HG02588 (cell line): ENCODE data around the gene AHRR.
"Not testable (repeated sequence)": the region's sequence is repeated elsewhere in the genome, so short reads cannot be mapped to it uniquely, and the experiment has no call there.

Experiments used
- ATAC-seq: cut with Tn5 transposase; IDR thresholded peaks from one replicate; pipeline ENCODE4 v1.9.1; 2021; ENCODE audit warnings: mild to moderate bottlenecking, moderate library complexity; ENCODE audit not compliant: unreplicated experiment

AHRR gene

DNA sequence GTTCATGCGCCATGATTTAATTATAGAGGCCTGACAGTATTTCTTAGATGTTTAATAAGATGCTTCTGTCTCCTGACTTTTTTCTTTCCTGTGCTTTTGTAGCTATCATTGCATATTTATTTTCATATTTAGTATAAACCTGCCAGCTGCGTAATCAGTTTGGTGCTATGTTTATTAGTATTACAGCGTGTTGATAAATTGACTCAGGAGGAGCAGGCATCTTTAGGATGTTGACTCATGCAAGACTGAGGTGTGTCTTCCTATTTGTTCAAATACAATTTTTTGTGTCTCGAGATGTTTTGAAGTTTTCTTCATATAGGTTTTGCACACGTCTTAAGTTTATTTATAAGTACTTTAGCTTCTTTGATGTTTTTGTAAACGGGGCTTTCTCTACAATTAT is 85.5 kb downstream of the AHRR start:
- ATAC-seq = no peak

DNA sequence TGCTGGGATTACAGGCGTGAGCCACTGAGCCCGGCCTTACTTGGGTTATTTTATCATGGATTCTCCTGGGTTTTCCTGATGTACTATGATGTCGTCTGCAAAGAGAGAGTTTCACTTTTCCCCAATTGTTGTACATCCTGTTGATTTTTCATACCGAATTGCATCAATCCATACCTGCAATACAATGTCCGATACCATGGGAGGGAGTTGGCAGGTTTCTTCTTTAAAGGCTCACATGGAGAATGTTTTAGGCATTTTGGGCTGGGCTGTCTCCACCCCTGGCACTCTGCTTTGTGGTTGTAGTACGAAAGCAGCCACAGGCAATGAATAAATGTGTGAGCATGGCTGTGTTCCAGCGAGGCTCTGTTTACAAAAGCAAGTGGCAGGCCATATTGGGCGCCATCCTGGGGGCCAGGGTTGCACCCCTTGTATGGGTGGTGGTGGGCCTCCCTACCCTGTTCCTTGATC is 86.3 kb downstream of the AHRR start:
- no peak for ATAC-seq

DNA sequence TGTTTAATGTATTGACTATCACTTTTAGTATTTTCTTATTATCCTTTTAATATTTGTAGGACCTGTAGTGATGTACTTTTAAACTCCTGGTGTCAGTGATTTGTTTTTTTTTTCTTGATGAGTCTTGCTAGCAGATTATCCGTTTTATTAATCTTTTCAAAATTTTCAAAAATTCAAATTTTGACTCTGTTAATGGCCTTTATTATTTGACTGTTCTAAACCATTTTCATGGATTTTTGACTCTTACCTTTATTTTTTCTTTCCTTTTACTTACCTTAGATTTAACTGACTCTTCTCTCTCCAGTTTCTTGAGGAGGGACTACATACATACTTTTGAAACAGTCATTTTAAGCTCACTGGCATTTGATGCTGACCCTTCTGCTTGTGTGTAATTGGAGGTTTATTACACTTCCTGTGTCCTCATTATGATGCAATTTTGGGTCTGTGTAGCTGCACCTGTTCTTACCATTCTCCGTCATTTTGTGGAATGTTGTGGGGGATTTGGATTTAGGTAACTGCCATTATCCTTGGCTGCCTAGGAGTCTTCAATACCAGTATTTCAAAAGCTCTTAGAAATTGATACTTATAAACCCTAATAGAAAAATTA is 89.5 kb downstream of the AHRR start:
- ATAC-seq = no peak

DNA sequence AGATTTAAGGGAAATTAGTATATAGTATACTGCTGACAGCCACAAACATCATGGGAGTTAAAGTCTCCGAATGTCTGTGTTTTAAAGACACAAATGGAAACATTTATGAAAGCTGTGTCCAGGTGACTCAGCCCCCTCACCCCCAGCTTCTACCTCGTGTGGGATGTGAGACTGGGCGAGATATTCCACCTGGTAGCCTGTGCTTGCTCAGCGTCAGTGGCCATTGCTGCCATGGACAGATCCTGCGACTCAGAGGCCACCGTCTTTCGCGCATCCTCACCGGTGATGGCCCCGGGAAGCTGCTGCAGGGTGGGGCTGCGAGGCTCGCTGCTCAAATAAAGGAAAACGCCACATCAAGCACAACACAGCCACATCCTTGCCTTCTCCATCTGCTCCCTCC is 90.2 kb downstream of the AHRR start:
- no peak for ATAC-seq

DNA sequence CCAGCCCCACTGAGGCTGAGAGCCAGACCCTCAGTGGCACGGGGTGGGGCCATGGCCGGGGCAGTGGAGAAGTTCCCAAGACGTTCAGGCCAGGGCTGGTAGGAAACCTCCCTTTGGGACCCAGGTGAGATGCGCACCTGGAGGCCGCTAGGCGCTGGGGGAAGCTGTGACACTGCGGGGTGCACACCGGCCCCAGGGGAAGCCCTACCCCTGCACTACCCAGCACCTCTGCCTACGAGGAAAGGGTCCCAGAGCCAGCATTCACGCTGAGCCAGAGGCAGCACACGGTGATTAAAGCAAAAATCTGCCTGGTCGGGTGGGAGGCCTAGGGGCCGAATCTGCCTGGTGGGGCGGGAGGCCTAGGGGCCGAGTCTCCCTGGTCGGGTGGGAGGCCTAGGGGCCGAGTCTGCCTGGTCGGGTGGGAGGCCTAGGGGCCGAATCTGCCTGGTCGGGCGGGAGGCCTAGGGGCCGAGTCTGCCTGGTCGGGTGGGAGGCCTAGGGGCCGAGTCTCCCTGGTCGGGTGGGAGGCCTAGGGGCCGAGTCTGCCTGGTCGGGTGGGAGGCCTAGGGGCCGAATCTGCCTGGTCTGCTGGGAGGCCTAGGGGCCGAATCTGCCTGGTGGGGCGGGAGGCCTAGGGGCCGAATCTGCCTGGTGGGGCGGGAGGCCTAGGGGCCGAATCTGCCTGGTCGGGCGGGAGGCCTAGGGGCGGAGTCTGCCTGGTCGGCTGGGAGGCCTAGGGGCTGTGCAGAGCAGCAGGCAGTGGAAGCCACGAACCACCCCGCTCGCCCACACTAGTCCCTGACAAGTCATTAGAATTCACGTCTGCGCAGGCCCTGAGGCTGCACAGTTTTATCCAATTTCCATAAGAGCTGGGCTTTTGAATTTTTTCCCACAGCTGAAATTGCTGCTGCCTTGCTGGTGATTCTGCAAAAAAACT is 93.7 kb downstream of the AHRR start:
- not testable (repeated sequence) for ATAC-seq

DNA sequence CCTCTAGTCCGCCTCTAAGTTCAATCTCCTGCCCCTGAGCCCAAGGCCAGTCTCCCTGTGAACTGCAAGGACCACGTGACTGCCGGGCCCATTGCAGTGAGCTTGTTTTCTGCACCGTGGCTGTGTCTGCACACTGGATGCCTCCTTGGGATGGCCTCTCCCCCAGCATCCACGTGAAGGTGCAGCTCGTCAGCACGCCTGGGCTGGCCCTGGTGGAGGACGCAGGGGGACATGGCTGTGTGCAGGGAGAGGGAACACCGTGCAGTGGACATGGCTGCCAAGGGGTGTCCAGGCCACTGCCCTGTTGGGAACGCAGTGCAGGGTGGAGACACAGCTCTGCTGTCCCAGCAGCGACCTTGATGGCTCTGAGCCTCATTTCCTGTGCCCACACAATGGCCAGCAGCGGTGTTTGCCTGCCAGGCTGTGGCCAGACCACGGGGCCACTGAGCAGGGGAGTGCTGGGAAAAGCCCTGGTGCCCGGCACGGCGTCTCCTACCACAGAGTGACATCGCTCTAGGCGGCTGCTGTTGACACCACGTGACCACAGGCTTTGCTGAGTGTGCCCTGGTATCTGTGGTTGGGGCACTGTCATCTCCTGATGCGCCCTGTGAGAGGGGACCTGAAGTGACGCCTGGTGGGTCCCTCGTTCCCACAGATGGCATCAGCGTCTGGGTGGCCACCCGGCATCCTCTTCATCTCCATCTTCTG is 94.6 kb downstream of the AHRR start:
- no peak for ATAC-seq

DNA sequence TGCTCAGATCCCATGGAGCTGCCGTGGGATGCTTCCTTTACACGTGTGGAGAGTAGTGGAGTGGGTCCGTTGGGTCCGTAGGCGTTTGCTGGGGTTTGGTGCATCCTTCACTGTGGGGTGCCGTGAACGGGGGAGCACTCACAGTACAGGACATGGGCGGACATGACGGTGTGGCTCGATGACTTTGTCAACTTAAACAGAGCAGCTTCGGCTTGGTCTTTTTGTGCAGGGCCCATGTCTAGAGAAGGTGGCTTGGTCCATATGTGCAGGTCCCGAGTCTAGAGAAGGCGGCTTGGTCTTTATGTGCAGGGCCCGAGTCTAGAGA is 95.1 kb downstream of the AHRR start:
- no peak for ATAC-seq

DNA sequence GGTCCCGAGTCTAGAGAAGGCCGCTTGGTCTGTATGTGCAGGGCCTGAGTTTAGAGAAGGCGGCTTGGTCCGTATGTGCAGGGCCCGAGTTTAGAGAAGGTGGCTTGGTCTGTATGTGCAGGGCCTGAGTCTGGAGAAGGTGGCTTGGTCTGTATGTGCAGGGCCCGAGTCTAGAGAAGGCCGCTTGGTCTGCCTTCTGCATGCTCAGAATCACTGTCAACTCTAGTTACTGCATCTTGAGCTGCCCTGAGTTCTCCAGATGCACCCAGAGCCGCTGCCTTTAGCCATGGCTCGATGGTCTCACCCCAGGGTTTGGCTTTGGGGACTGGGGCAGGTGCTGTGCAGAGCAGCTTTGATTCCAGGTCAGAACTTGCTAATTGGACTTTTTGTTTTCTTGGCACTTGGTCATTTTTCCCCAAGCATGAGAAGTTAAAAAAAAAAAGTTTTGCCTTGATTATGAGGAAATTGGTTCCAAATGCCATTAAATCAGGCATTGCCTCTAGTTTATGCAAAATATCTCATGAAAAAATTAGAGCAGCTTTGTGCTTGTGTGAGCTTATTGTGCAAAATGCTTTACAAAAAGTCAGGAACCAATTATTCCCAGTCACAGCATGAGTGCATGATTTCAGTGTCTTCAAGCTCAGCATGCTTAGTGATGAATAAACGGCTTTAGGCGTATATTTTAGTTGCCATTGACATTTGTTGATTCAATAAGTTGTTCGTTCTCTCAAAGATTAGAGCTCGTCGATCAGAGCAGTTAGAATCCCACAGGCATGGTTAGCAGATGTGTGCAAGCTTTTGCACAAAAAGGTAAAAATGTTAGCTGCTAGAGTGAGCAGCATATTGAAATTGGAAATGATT is 96.0 kb downstream of the AHRR start:
- no peak for ATAC-seq

DNA sequence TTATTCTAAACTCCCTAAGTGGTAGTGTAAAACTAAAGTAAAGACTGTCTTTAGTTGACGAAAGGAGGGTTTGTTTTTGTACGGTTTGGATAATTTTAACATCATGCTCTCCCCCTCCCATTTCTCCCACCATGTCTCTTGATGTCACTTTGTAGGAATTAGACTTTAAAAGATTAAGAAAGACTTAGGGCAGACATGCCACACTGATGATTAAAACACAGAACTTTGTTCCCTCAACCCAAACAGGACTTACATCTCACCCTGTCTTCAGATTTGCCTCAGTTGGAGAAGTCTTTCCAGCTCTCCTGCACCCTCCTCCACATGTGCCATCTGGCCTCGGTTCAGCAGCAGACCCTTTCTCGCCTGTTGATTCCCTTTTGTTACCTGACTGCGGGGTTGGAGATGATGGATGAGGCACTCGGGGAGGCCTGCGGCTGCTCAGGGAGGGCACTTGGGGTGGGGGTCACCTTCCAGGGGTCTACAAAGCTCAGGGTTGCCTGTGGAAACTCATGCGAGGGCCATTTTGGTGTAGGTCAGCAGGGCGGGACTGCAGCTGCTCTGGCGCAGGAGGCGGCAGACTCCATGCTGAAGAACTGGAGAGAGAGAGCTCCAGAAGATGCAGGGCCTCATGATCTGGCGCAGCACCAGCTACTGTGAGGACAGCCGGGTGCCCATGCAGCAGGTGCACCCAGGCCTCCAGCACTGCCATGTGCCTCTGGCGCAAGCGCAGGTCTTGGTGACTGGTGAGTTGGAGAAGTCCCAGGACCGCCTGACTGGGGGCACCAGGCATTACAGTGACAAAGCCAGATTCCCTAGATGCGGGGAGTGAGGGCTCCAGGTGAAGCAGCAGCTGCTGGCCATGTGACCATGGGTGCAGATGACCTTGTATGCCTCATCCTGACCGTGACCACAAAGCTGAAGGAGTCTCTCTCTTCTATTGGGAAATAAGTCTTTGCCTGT is 96.9 kb downstream of the AHRR start:
- no peak for ATAC-seq

DNA sequence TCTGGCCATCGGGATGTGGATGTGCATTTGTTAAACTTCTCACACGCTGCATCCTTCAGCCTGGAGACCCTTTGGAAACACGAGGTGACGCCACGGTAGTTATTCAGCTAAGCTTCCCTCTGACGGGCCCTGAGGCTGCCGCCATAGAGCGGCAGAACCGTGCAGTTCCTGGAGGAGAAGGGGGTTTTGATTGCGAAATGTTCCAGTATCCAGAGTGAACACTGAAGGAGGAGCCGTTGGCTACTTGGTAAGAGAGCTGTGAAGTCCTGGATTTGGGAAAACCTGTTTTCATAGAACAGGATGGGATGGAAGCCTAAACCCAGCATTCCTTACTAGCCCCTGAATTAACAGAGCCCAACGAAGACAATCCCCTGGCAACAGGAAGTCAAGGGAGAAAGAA is 98.5 kb downstream of the AHRR start:
- no peak for ATAC-seq

DNA sequence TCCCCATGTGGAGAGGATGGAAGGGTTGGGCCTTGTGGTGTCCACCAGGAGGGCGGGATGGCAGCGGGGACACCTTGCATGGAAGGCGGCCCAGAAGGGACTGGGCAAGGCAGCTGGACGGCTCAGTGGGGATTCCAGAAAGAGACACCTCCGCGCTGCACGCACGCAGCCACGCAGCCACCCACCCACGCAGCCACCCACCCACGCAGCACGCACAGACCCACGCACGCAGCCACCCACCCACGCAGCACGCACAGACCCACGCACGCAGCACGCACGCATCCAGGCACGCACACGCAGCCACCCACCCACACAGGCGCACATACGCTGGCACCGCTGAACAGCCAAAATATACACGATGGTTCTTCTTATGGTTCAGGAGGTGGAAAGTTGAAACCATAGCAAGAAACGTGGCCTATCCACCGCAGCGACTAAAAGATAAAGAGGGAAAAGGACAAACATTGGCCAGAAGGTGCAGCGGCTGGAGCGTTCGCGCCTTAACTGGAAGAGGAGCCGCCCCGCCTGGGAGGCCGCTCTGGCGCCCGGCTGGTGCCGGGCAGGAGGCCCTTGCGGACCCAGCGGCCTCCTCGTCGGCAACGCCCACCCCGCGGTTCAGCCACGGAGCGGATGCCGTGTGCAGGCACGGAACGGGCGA is 99.2 kb downstream of the AHRR start:
- no peak for ATAC-seq

DNA sequence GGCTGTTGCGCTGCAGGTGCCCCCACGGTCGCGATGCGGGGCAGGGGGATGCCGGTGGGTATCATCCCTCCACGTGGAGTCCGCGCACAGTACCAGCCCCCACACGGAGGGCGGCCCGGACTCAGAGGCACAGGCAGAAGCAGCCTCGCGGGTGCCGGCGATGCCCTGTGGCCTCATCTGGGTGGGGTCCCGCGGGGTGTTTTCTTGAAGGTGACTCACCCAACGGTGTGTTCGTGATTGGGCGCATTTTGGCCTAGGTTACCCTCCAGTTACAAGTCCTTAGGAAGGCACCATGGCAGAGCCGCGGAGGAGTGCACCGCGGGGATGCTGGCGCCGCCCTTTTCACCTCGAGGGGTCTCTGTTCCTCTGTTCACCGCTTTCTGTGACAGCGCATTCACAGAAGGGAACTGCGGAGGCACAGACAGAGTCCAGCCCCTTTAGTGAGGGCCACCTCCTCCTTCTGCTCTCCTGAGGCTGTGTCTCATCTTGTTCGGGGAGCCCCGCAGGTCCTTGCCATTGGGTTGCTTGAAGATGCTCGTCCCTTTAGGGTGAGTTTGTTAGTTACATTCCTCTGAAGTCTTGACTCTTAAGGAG is 99.9 kb downstream of the AHRR start:
- ATAC-seq = no peak

DNA sequence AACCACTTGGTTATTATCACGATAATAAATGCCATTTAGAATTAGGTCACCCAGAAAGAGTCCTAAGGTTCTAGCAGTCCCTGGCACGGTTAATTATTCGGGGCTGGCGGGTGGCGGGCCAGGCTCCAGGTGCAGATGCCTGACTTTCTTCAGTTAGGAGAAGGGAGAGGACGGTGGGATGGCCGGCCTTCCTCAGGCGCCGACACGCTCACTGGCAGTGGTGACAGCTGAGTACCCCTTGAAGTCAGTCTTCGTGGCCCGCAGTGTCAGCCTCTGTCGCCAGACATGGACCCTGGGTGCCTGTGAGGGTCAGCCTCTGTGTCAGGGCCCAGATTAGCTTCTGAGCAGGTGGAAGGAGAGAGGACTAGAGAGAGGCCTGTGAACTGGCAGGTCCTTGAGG is 100.4 kb downstream of the AHRR start:
- no peak for ATAC-seq

DNA sequence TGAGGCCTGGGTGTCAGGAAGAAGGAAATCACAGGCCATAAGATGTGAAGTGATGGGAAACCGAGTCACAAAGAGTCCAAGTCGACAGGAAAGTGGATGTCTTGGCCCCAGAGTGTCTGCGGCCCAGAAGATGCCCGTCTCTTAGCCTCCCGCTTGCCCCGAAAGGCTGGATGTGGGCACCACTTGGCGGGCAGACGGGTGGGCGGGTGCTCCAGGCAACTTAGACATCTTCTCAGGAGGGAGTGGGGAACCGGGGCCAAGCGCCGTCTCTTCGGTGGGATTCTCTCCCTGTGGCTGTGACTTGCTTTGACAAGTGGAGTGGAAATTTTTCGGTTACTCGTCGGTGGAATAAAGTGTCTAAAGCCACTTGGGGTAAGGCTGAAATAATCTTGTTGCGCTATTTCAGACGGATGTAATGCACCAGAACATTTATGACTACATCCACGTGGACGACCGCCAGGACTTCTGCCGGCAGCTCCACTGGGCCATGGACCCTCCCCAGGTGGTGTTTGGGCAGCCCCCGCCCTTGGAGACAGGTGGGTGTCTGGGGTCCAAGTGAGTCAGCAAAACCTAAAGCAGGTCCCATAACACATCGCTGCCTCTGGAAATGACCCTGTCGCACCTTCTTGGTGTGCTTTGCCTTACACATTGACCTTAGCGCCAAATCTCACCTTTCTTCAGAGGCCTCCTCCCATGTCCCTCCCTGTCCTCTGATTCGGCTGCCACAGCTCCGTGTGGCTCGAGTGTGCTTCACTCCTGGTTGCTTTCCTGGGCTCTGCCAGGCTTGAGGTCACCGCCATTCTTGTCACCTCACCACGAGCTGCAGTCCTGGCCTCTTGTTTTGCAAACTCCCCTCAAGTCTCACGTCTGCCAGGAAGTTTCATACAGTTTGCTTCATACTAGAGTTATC is 101.1 kb downstream of the AHRR start:
- no peak for ATAC-seq

DNA sequence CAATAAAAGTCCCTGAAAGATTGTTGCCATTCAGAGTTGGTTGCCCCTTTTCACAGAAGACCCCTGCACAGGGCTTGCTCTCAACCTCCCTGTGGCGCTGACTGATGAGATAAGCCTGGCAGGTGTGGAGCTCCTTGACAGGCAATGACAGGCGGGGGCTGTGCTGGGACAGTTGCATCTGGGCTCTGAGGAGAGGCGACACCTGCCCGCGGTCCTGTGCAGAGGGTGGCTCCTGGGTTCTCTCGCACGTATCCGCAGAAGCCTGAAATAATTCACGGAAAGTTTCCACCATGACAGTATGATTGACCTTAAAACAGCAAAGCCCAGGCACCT is 101.7 kb downstream of the AHRR start:
- ATAC-seq = no peak

DNA sequence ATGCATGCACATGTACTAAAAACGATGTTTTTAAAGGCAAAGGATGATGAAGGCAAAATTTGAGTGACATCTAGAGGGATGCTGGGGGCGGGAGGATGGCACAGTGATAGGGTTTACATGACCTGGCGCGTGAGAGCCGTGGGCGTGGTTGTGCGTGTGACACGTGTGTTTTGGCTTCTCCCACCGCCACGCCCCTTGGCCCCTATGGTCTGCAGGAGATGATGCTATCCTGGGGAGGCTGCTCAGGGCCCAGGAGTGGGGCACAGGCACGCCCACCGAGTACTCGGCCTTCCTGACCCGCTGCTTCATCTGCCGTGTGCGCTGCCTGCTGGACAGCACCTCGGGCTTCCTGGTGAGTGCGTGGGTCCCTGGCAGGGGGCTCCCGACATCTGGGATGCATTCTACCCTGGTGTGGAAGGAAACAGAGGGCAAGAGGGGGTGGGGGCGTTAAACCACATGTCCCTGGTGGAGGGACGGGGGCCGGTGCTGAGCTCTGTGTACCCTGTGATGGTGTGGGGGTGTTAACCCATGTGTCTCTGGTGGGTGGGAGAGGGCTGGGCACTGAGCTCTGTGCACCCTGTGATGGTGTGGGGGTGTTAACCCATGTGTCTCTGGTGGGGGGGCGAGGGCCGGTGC is 102.2 kb downstream of the AHRR start:
- ATAC-seq = no peak

DNA sequence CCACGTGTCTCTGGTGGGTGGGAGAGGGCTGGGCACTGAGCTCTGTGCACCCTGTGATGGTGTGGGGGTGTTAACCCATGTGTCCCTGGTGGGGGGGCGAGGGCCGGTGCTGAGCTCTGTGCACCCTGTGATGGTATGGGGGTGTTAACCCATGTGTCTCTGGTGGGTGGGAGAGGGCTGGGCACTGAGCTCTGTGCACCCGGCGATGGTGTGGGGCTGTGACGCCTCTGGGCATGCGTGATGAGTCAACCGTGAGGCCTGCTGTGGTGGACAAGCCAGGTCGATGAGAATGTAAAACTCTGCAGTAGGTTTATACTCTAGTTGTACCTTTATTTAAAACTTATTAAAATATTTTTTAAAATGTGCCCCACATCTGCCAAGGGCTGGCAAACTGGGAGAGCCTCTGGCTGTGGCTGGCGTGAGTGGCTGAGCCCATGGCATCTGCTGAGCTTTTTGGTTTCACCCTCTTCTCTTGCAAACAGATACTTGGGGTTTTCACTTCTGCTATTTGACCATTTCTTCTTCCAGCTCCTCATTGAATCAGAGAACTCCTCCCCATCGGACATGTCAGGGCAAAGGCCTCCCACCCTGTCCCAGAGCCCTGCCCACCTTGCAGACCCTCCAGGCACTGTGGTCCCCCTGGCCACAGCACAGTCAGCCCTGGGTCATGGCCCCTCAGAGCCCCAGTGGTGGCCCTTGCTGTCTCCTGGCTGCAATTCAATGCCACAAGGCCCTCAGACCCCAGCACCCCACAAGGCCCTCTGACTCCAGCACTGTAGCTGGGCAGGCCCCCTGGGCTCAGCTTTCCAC is 103.0 kb downstream of the AHRR start:
- peak; percentile 73 for ATAC-seq
